GM12872 (cell line): ENCODE data around the gene SULT1A1.

Experiments
- TF ChIP-seq, protein P1 (sequence below): IDR thresholded peaks from 3 replicates; pipeline ENCODE4 v1.5.1; 2011; ENCODE audit warnings: low read depth, mild to moderate bottlenecking, low read length, moderate library complexity; ENCODE audit not compliant: insufficient read depth

SULT1A1 gene

GRCh38 chr16:28615486-28616223, 5.8 kb upstream of the SULT1A1 start:
- TF ChIP-seq, protein P1, sequence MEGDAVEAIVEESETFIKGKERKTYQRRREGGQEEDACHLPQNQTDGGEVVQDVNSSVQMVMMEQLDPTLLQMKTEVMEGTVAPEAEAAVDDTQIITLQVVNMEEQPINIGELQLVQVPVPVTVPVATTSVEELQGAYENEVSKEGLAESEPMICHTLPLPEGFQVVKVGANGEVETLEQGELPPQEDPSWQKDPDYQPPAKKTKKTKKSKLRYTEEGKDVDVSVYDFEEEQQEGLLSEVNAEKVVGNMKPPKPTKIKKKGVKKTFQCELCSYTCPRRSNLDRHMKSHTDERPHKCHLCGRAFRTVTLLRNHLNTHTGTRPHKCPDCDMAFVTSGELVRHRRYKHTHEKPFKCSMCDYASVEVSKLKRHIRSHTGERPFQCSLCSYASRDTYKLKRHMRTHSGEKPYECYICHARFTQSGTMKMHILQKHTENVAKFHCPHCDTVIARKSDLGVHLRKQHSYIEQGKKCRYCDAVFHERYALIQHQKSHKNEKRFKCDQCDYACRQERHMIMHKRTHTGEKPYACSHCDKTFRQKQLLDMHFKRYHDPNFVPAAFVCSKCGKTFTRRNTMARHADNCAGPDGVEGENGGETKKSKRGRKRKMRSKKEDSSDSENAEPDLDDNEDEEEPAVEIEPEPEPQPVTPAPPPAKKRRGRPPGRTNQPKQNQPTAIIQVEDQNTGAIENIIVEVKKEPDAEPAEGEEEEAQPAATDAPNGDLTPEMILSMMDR = peak; percentile 70

GRCh38 chr16:28610595-28611191, 849 bp upstream of the SULT1A1 start:
- TF ChIP-seq, protein P1 = no peak

DNA sequence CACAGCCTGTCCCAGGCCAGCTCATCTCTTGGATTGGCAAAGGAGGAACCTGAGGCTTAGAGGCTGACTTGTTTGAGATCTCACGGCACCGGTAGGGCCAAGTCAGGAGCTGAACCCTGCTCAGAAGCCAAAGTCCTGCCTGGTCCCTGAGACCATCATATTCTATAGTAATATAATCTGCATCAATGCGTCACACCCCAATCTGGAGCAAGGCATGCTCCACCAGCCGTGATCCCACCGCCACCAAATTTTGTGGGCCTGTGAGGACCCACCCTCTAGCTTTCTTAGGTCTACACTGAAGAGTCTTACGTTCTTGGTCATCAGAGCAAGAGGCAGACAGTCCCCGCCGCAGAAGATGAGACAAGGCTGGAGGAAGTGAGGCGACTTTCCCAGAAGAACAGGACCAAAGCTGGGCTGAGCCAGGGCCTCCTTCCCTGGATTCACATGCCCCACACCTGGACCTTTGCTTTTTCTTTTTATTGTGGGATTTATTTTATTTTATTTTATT, 2.7 kb downstream of the SULT1A1 start:
- TF ChIP-seq, protein P1 = no peak

GRCh38 chr16:28606291-28607115, 3.3 kb downstream of the SULT1A1 start:
- TF ChIP-seq, protein P1 = no peak

DNA sequence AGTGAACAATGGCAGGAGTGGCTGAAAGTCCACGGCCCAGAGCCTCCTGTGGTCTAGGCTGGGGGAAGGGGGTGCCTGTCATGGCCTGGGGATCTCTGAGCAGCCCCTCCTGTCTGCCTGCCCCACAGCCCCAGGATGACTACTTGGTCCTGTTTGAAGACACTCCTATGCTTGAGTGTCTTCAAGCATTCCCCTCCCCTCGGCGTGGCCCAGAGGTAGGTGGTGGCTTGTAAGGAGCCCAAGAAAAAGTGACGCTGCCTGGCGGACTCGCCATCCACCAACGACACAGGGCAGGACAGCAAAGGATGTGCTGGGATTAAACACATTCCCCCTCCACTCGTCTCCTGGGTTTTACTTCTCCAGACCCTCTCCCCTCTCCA, 5.7 kb downstream of the SULT1A1 start:
- TF ChIP-seq, protein P1 = no peak

- TF ChIP-seq, protein P1 = no peak
Measured at GRCh38 chr16:28603381-28604185, 6.3 kb downstream of the SULT1A1 start.

DNA sequence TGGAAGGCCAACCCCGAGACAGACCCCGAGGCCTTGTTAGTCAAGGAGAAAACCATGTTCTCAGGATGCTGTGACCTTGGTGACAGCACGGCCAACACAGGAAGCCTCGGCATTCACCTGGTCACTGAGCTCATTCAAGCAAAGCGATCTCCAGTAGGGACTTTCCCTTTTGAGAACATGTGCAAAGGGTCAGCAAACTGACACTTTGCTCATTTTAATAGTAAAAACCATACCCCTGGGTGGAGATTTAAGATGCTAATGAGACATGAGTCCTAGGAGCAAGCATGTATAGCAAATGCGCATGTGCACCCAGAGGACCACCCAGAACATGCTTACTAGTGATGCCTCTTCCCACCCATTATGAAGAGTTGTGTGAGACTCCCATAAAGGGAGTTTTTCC, 7.3 kb downstream of the SULT1A1 start:
- TF ChIP-seq, protein P1 = no peak
